A549 treated with AZD9567 at 1 μM for 4 hours (cell line): ENCODE measurements around the gene BTBD9. TPM values are rescaled to one million over a fixed set of nuclear protein-coding genes. Genes with fewer than 3 reads are reported as not detected.

Experiments used
- total RNA-seq: library from RNA; stranded (reverse); fragments of 200-300 nt; extraction: Qiagen RNA extraction; gene quantifications from 5 replicates; pipeline ENCODE4 v1.2.3, GENCODE V29; 2022; ENCODE audit not compliant: insufficient read depth

The BTBD9 gene
- total RNA-seq: 2.4 to 2.5 TPM (median 2.5 TPM) in 5 replicates

GRCh38 chr6:38639498-38640215 lies at the start of gene BTBD9:
Gene BTBD9 (minus strand): TSS chr6:38639929.

Other genes with a start within 250 kb of the BTBD9 start
- 91.0 to 100 TPM (median 98.8 TPM) in 5 replicates for gene GLO1, start 63.2 kb upstream of the BTBD9 start, total RNA-seq
- not detected in 5 replicates for gene DNAH8, start 75.4 kb upstream of the BTBD9 start, total RNA-seq